GM20000 (cell line): Measurements from ENCODE around the gene SLAMF1.
A peak's percentile ranks its signal among the peaks of the same experiment; 100 is the strongest.

Experiments used
- DNase-seq: peaks from one replicate; pipeline ENCODE4 v3.0.0; 2012; ENCODE audit warnings: low spot score
- CTCF ChIP-seq: IDR thresholded peaks from 2 replicates; pipeline ENCODE4 v1.5.1; 2012; ENCODE audit warnings: mild to moderate bottlenecking, control low read depth; ENCODE audit errors: extremely low read depth, missing control alignments

SLAMF1 gene

GRCh38 chr1:160679893-160680292 lies 33.0 kb upstream of the SLAMF1 start:
- no peak for DNase-seq
- TF ChIP-seq CTCF = no peak

- TF ChIP-seq CTCF = no peak
These were observed 30.2 kb upstream of the SLAMF1 start for GRCh38 chr1:160676869-160677597.

GRCh38 chr1:160675641-160676410 lies 29.0 kb upstream of the SLAMF1 start:
- peak; percentile 85 for TF ChIP-seq CTCF
- DNase-seq = peak; percentile 64

More at GRCh38 chr1:160676869-160677597, 30.2 kb upstream of the SLAMF1 start:
- no peak for DNase-seq

- TF ChIP-seq CTCF = no peak
- no peak for DNase-seq
These were observed 27.6 kb upstream of the SLAMF1 start for GRCh38 chr1:160674415-160674814.

- no peak for DNase-seq
- no peak for TF ChIP-seq CTCF
These were observed 26.2 kb upstream of the SLAMF1 start for GRCh38 chr1:160672789-160673695.

- no peak for TF ChIP-seq CTCF
- DNase-seq = no peak
These were observed 25.0 kb upstream of the SLAMF1 start for GRCh38 chr1:160671603-160672517.
